AG04450 (cell line): ENCODE results near the gene TRIM75. TPM values are rescaled to one million over a fixed set of nuclear protein-coding genes. Genes with fewer than 3 reads are reported as not detected.
A peak's percentile ranks its signal among the peaks of the same experiment; 100 is the strongest.
"Not testable (repeated sequence)": the region's sequence is repeated elsewhere in the genome, so short reads cannot be mapped to it uniquely, and the experiment has no call there.

Experiments used
- CTCF ChIA-PET: fragments of 300-600, 350-600 bp; formaldehyde crosslinking; extraction: SDS; loops from one replicate; lab custom pipeline; 2022; ENCODE audit warnings: antibody characterized with exemption, inconsistent platforms; lab: Charles Lee
- POLR2A ChIA-PET: fragments of 350-600 bp; formaldehyde crosslinking; extraction: SDS; loops from one replicate; lab custom pipeline; 2021; ENCODE audit warnings: antibody characterized with exemption, inconsistent platforms; lab: Yijun Ruan, JAX
- DNase-seq: peaks from one replicate; pipeline ENCODE4 v3.0.0-alpha.2; 2011; ENCODE audit warnings: low read depth, low spot score
- H3K27ac ChIP-seq: one replicate; pipeline ENCODE4 v1.5.1; 2012; ENCODE audit warnings: low read depth, low read length, control low read depth
- H3K27me3 ChIP-seq: one replicate; pipeline ENCODE4 v1.6.0; 2012; ENCODE audit warnings: low read length; ENCODE audit not compliant: control insufficient read depth, insufficient read depth
- H3K4me3 ChIP-seq: 2 replicates; pipeline ENCODE4 v1.5.1; 2011; ENCODE audit warnings: mild to moderate bottlenecking, low read depth, low read length, control low read depth
- H3K9me3 ChIP-seq: 2 replicates; pipeline ENCODE4 v1.5.1; 2012; ENCODE audit warnings: low read length; ENCODE audit not compliant: control insufficient read depth, insufficient read depth
- polyA plus RNA-seq: library from polyadenylated mRNA; depleted of rRNA; stranded (reverse); fragments of >200 nt; gene quantifications from 2 replicates; pipeline ENCODE4 v1.2.3, GENCODE V29; 2011
- TF ChIP-seq, protein P1 (sequence below): IDR thresholded peaks from 2 replicates; pipeline ENCODE4 v1.5.1; 2011; ENCODE audit warnings: low read depth, low read length, control low read depth, inconsistent platforms

Gene TRIM75
- polyA plus RNA-seq, 1 experiment, result not detected

DNA sequence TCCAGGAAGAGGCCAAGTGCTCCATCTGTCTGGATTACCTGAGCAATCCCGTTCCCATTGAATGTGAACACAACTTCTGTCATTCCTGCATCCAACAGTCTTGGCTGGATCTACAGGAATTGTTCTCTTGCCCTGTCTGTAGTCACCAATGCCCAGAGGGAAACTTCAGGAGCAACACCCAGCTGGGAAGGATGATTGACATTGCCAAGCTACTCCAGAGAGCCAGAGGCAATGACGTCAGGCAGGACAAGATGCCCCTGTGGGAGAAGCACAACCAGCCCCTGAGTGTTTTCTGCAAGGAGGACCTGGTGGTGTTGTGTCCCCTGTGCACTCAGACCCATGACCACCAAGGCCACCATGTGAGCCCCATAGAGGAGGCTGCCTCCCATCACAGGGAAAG is 43.2 kb upstream of the TRIM75 start:
- no peak for DNase-seq
- no peaks in the 10 kb centered on the region for H3K27me3 ChIP-seq
- POLR2A ChIA-PET, result no interaction called here
- H3K27ac ChIP-seq, result no peak overlapping the region
- no peak overlapping the region for H3K4me3 ChIP-seq
- H3K9me3 ChIP-seq, result peaks cover 2% of the 10 kb centered on the region; the same call in 1 of the 2 replicates
- CTCF ChIA-PET, result no interaction called here
- TF ChIP-seq, protein P1, sequence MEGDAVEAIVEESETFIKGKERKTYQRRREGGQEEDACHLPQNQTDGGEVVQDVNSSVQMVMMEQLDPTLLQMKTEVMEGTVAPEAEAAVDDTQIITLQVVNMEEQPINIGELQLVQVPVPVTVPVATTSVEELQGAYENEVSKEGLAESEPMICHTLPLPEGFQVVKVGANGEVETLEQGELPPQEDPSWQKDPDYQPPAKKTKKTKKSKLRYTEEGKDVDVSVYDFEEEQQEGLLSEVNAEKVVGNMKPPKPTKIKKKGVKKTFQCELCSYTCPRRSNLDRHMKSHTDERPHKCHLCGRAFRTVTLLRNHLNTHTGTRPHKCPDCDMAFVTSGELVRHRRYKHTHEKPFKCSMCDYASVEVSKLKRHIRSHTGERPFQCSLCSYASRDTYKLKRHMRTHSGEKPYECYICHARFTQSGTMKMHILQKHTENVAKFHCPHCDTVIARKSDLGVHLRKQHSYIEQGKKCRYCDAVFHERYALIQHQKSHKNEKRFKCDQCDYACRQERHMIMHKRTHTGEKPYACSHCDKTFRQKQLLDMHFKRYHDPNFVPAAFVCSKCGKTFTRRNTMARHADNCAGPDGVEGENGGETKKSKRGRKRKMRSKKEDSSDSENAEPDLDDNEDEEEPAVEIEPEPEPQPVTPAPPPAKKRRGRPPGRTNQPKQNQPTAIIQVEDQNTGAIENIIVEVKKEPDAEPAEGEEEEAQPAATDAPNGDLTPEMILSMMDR, result no peak

DNA sequence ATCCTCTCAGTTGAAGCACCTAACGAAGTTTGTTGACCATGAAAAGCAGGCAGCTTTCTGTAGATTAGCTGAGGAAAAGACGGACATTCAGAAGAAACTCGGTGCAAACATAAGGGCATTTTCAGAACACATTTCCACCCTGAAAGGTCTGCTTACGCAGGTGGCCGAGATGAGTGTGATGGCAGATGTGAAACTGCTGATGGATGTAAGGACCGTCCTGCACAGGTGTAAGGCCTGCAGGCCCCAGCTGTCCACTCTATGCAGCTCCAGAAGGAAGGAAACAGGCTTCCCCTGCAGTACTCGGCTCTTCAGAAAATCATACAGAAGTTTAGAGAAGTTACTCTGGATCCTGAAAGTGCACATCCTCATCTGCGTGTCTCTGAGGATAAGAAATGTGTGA is 42.7 kb upstream of the TRIM75 start:
- H3K9me3 ChIP-seq, result peaks cover 4% of the 10 kb centered on the region; the same call in 1 of the 2 replicates
- ChIA-PET CTCF (no interaction called here), POLR2A (no interaction called here)
- H3K27me3 ChIP-seq, result no peaks in the 10 kb centered on the region
- TF ChIP-seq, protein P1, result no peak
- no peak overlapping the region for H3K4me3 ChIP-seq
- no peak overlapping the region for H3K27ac ChIP-seq
- DNase-seq, result no peak

DNA sequence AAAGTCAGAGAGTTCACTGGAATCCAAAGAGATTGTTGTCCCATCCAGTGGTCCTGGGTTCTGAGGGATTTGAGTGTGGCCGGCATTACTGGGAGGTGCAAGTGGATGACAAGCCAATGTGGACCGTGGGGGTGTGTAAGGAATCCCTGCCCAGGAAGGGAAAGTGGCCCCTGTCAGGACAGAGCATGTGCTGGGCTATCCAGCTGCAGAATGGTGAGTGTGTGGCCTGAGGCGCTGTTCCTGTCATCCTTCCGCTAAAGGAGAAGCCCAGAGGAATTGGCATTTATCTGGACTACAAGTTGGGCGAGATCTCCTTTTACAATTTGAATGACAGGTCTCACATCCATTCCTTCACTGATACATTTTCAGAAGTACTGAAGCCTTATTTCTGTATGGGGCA is 42.3 kb upstream of the TRIM75 start:
- CTCF ChIA-PET, result no interaction called here
- DNase-seq, result no peak
- no peak overlapping the region for H3K27ac ChIP-seq
- no peak overlapping the region for H3K4me3 ChIP-seq
- POLR2A ChIA-PET, result no interaction called here
- H3K27me3 ChIP-seq, result no peaks in the 10 kb centered on the region
- H3K9me3 ChIP-seq, result peaks cover 4% of the 10 kb centered on the region; the same call in 1 of the 2 replicates
- TF ChIP-seq, protein P1, result no peak

DNA sequence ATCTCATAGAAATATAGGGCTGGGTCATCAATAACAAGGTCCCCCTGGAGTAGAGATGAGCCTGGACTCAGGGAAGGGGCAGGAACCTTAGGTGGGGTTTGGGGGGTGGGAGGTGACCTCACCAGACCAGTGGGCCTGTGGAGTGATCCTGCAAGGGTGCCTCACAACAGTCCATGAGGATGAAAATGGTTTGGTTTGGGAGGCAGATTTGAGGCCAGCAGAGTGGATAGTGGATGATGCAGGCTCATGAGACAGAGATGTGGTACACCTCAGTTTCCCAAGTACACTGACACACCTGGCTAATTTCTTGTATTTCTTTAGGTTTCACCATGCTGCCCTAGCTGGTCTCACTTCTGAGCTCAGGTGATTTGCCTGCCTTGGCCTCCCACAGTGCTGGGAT is 40.0 kb upstream of the TRIM75 start:
- no peak for DNase-seq
- no peak overlapping the region for H3K4me3 ChIP-seq
- CTCF ChIA-PET, result no interaction called here
- H3K9me3 ChIP-seq, result peaks cover 4% of the 10 kb centered on the region; the same call in 1 of the 2 replicates
- no peaks in the 10 kb centered on the region for H3K27me3 ChIP-seq
- no peak overlapping the region for H3K27ac ChIP-seq
- TF ChIP-seq, protein P1, result no peak
- POLR2A ChIA-PET, result no interaction called here

DNA sequence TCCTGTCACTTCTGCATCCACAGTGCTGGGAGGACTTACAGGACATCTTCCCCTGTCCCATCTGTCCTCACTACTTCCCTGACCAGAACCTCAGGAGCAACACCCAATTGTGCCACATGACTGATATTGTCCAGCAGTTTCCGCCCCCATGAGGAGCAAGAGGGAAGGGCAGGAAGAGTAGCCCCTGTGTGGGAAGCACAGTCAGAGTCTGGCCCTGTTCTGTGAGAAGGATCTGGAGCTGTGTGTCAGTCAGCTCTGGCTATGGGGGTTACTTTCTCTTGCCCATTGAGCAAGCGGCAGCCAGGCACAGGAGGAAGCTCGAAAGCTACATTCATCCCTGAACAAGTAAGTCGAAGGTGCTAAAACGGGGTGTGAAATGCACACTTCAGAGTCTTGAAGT is 36.7 kb upstream of the TRIM75 start:
- Histone ChIP-seq H3K27ac (no peak overlapping the region), H3K4me3 (no peak overlapping the region), H3K9me3 (peaks cover 4% of the 10 kb centered on the region; the same call in 1 of the 2 replicates), H3K27me3 (no peaks in the 10 kb centered on the region)
- DNase-seq, result no peak
- TF ChIP-seq, protein P1, result peak; percentile 32; the same call in 1 of the 2 replicates
- ChIA-PET CTCF (no interaction called here), POLR2A (no interaction called here)

DNA sequence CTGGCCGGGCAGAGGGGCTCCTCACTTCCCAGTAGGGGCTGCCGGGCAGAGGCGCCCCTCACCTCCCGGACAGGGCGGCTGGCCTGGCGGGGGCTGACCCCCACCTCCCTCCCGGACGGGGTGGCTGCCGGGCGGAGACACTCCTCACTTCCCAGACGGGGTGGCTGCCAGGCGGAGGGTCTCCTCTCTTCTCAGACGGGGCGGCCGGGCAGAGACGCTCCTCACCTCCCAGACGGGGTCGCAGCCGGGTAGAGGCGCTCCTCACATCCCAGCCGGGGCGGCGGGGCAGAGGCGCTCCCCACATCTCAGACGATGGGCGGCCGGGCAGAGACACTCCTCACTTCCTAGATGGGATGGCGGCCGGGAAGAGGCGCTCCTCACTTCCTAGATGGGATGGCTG is 33.7 kb upstream of the TRIM75 start:
- not testable (repeated sequence) for H3K27me3 ChIP-seq

DNA sequence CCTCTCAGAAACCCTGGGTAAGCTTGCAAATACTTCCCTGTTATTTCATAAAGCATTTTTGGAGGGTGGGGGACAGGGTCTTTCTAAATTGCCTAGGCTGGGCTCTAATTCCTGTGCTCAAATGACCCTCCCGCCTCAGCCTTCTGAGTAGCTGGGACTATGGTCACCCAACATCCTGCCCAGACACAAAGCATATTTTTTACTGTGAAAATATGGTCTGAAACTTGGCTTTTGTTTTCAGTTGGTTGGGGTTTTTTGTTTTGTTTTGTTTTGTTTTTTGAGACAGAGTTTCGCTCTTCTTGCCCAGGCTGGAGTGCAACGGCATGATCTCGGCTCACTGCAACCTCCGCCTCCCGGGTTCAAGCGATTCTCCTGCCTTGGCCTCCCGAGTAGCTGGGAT is 27.9 kb upstream of the TRIM75 start:
- H3K4me3 ChIP-seq, H3K27me3 ChIP-seq, CTCF ChIA-PET, POLR2A ChIA-PET, H3K27ac ChIP-seq, H3K9me3 ChIP-seq, DNase-seq: not testable (repeated sequence)

More for the DNA sequence above, 33.7 kb upstream of the TRIM75 start:
- CTCF ChIA-PET, POLR2A ChIA-PET, H3K27ac ChIP-seq, H3K9me3 ChIP-seq, DNase-seq, H3K4me3 ChIP-seq: not testable (repeated sequence)
